HL-60 (cell line): Measurements from ENCODE around the gene CREB3L1.

Experiments
- DNase-seq, 2 experiments: peaks; one replicate each; pipeline ENCODE4 v3.0.0-alpha.2; 2010 to 2020; ENCODE audit warnings: low read depth in 1 of 2, low spot score in 1 of 2
- H3K27ac ChIP-seq: fragments of 250-450 bp; sonication (Bioruptor Pico); replicated peaks from 2 replicates; pipeline ENCODE4 v1.5.1; 2020; ENCODE audit warnings: mild to moderate bottlenecking, moderate library complexity
- H3K27me3 ChIP-seq: fragments of 250-450 bp; sonication (Bioruptor Pico); 2 replicates; pipeline ENCODE4 v1.5.1; 2021; ENCODE audit warnings: mild to moderate bottlenecking, moderate library complexity; ENCODE audit not compliant: insufficient read depth, poor library complexity, severe bottlenecking
- H3K4me3 ChIP-seq: replicated peaks from 2 replicates; pipeline ENCODE4 v1.5.1; 2011; ENCODE audit warnings: mild to moderate bottlenecking, control low read depth, low read length; ENCODE audit not compliant: insufficient read depth
- GABPA ChIP-seq: IDR thresholded peaks from 2 replicates; pipeline ENCODE4 v1.6.1; 2012; ENCODE audit warnings: low read depth
- POLR2AphosphoS5 ChIP-seq: IDR thresholded peaks from 2 replicates; pipeline ENCODE4 v1.6.1; 2012; ENCODE audit warnings: low read depth
- REST ChIP-seq: IDR thresholded peaks from 2 replicates; pipeline ENCODE4 v1.6.1; 2012; ENCODE audit warnings: low read depth; ENCODE audit not compliant: insufficient replicate concordance
- SPI1 ChIP-seq: IDR thresholded peaks from 2 replicates; pipeline ENCODE4 v1.6.1; 2012; ENCODE audit warnings: low read depth, mild to moderate bottlenecking, borderline replicate concordance
- TF ChIP-seq, protein P1 (sequence below): IDR thresholded peaks from one replicate; pipeline ENCODE4 v1.5.1; 2011; ENCODE audit warnings: low read length, control low read depth, inconsistent platforms; ENCODE audit not compliant: insufficient read depth

Gene CREB3L1

DNA sequence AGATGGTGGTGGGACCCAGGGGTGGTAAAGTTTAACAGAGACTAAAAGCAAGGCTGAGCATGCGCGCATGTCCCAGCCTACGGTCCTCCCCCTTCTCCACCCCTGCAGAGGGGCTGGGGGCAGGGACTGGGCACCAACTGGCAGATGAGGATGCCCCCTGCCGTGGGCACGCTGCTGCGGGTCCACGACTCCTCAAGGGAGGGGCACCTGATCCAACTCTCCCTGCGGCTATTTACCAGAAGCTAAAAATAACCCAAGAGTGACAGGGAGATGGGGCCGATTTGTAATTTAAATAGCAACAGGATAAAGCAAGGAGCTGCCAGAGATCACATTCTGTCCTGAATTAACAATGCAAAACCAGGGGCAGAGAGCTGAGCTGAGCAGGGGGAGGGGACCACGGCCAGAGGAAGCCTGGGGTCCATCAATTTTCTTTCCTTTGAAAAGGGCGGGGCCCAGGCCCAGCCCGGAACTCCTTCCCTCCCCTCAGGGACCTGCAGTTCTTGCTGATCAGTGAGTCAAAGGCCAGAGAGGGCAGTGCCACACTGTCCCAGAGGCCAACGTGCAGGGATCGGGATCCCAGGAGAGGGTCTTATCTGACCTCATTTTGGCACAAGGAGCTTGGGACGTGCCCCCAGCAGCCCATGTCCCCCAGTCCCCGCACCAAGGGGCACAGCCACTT, 61.7 kb downstream of the CREB3L1 start:
- TF ChIP-seq SPI1 (no peak), POLR2AphosphoS5 (no peak), GABPA (no peak), REST (no peak)
- TF ChIP-seq, protein P1, sequence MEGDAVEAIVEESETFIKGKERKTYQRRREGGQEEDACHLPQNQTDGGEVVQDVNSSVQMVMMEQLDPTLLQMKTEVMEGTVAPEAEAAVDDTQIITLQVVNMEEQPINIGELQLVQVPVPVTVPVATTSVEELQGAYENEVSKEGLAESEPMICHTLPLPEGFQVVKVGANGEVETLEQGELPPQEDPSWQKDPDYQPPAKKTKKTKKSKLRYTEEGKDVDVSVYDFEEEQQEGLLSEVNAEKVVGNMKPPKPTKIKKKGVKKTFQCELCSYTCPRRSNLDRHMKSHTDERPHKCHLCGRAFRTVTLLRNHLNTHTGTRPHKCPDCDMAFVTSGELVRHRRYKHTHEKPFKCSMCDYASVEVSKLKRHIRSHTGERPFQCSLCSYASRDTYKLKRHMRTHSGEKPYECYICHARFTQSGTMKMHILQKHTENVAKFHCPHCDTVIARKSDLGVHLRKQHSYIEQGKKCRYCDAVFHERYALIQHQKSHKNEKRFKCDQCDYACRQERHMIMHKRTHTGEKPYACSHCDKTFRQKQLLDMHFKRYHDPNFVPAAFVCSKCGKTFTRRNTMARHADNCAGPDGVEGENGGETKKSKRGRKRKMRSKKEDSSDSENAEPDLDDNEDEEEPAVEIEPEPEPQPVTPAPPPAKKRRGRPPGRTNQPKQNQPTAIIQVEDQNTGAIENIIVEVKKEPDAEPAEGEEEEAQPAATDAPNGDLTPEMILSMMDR, result no peak
- Histone ChIP-seq H3K4me3 (no peak overlapping the region), H3K27ac (peak overlapping the region; percentile 32), H3K27me3 (no peaks in the 10 kb centered on the region)
- DNase-seq, result no peak

GRCh38 chr11:46339816-46340215, 62.4 kb downstream of the CREB3L1 start:
- H3K27ac ChIP-seq, result 0 out of 2 replicates have a peak overlapping the region, but pooled peaks have one; percentile 32
- TF ChIP-seq, protein P1, result no peak
- no peak for TF ChIP-seq GABPA
- TF ChIP-seq POLR2AphosphoS5, result no peak
- no peak for TF ChIP-seq REST
- no peak for TF ChIP-seq SPI1
- peak in 1 of 2 experiments; percentile 72 for DNase-seq
- no peaks in the 10 kb centered on the region for H3K27me3 ChIP-seq
- no peak overlapping the region for H3K4me3 ChIP-seq

DNA sequence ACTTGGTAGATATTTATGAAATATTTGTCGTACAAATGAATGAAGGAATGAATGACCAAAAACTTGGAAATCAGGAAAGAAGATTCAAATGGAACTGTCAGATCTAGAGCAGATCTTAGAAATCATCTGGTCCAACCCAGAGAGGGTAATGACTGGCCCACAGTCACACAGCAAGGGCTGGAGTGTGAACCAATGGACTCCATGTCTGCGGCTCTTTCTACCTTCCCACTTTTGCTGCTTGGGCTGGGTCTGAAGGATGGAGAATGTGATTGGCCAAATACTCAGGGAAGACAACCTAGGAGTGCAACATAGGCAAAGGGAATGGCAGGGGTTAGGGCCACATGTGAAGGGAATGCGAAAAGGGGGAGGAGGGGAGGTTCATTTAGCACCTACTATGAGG, 64.0 kb downstream of the CREB3L1 start:
- TF ChIP-seq SPI1 (no peak), POLR2AphosphoS5 (no peak), GABPA (no peak), REST (no peak)
- TF ChIP-seq, protein P1, result no peak
- DNase-seq, result no peak
- Histone ChIP-seq H3K27ac (peak overlapping the region; percentile 75), H3K4me3 (no peak overlapping the region), H3K27me3 (no peaks in the 10 kb centered on the region)
